HCT116 (cell line): ENCODE results near the gene PRXL2A. TPM values are rescaled to one million over a fixed set of nuclear protein-coding genes. Genes with fewer than 3 reads are reported as not detected.

Source experiments
- ATAC-seq: fragments of 200-7000 bp; cut with Tn5 transposase; 2 replicates; pipeline ENCODE4 v1.9.1; 2020; ENCODE audit warnings: mild to moderate bottlenecking, moderate library complexity
- BruUV-seq: library from RNA; stranded (reverse); fragments of 400-500 nt; replicated peaks from 2 replicates; lab custom pipeline; 2021; lab: Mats Ljungman, UMichigan
- CTCF ChIA-PET: fragments of 300-600 bp; sonication (Branson Sonifier 250); formaldehyde crosslinking; loops from one replicate; lab custom pipeline; 2021; ENCODE audit warnings: antibody characterized with exemption; lab: Charles Lee
- POLR2A ChIA-PET: fragments of 300-600, 350-600 bp; sonication (Branson Sonifier 250); formaldehyde crosslinking; loops from one replicate; lab custom pipeline; 2021; ENCODE audit warnings: antibody characterized with exemption; lab: Charles Lee
- RAD21 ChIA-PET, 2 experiments: fragments of 300-600 bp; sonication (Branson Sonifier 250); formaldehyde crosslinking; loops; one replicate each; lab custom pipeline; 2023; ENCODE audit warnings: low total read pairs in 2 of 2; ENCODE audit not compliant: uncharacterized antibody in 2 of 2, unreplicated experiment in 2 of 2, low non-redundant PET in 1 of 2; lab: Charles Lee
- DNase-seq: peaks from one replicate; pipeline ENCODE4 v3.0.0-alpha.2; 2010; ENCODE audit warnings: low read depth, low spot score
- H2AFZ ChIP-seq: fragments of 200-600 bp; shearing (Covaris generic), sonication (generic); 2 replicates; pipeline ENCODE4 v1.6.1; 2017; ENCODE audit warnings: low read depth, mixed run types, mixed read lengths, antibody characterized with exemption, low read length; ENCODE audit not compliant: poor library complexity, severe bottlenecking
- H3K27ac ChIP-seq: 2 replicates; pipeline ENCODE4 v1.5.1; 2012; ENCODE audit warnings: low read depth, low read length
- H3K27me3 ChIP-seq: fragments of 200-600 bp; sonication (generic); 2 replicates; pipeline ENCODE4 v1.6.1; 2016; ENCODE audit warnings: mixed run types, low read length, mixed read lengths; ENCODE audit not compliant: insufficient read depth
- H3K36me3 ChIP-seq, 2 experiments: fragments of 200-500 bp in 1 of 2; fragments of 200-600 bp in 1 of 2; sonication (Bioruptor generic) in 1 of 2; sonication (generic) in 1 of 2; 2 replicates each; pipeline versions ENCODE4 v1.5.1 to v1.6.1; 2014 to 2016; ENCODE audit warnings: low read length in 2 of 2, inconsistent platforms in 1 of 2, mixed read lengths in 1 of 2, mixed run types in 1 of 2; ENCODE audit not compliant: insufficient read depth in 2 of 2, control insufficient read depth in 1 of 2
- H3K4me1 ChIP-seq, 2 experiments: fragments of 200-600 bp in 1 of 2; sonication (generic) in 1 of 2; 2 replicates each; pipeline versions ENCODE4 v1.5.1 to v1.6.1; 2012 to 2017; ENCODE audit warnings: low read length in 2 of 2, inconsistent platforms in 1 of 2, mild to moderate bottlenecking in 1 of 2, mixed read lengths in 1 of 2, mixed run types in 1 of 2, moderate library complexity in 1 of 2; ENCODE audit not compliant: insufficient read depth in 2 of 2, control insufficient read depth in 1 of 2
- H3K4me2 ChIP-seq: fragments of 200-600 bp; sonication (generic); 2 replicates; pipeline ENCODE4 v1.6.1; 2017; ENCODE audit warnings: mixed run types, low read length, mixed read lengths
- H3K4me3 ChIP-seq, 2 experiments: fragments of 200-600 bp in 1 of 2; sonication (generic) in 1 of 2; replicated peaks in 1 of 2; 2 replicates each; pipeline ENCODE4 v1.5.1; 2011 to 2016; ENCODE audit warnings: low read length in 2 of 2, control low read depth in 1 of 2, low read depth in 1 of 2, mild to moderate bottlenecking in 1 of 2, mixed read lengths in 1 of 2, mixed run types in 1 of 2
- H3K79me2 ChIP-seq: fragments of 200-600 bp; sonication (generic); 2 replicates; pipeline ENCODE4 v1.6.1; 2017; ENCODE audit warnings: mild to moderate bottlenecking, mixed run types, low read length, moderate library complexity, mixed read lengths; ENCODE audit not compliant: insufficient read depth
- H3K9ac ChIP-seq: fragments of 200-600 bp; sonication (generic); 2 replicates; pipeline ENCODE4 v1.6.1; 2016; ENCODE audit warnings: low read length, mixed read lengths
- H3K9me2 ChIP-seq: fragments of 200-600 bp; sonication (generic), shearing (Covaris generic); 2 replicates; pipeline ENCODE4 v1.6.1; 2017; ENCODE audit warnings: mixed run types, mild to moderate bottlenecking, moderate library complexity; ENCODE audit not compliant: insufficient read depth
- H3K9me3 ChIP-seq, 2 experiments: fragments of 200-500 bp in 1 of 2; fragments of 200-600 bp in 1 of 2; sonication (Bioruptor generic) in 1 of 2; sonication (generic) in 1 of 2; 2 replicates each; pipeline ENCODE4 v1.6.1; 2014 to 2017; ENCODE audit warnings: low read length in 2 of 2, mixed read lengths in 2 of 2, inconsistent platforms in 1 of 2, low read depth in 1 of 2, mild to moderate bottlenecking in 1 of 2, mixed run types in 1 of 2, moderate library complexity in 1 of 2; ENCODE audit not compliant: control insufficient read depth in 1 of 2, insufficient read depth in 1 of 2
- H4K20me1 ChIP-seq: fragments of 200-600 bp; sonication (generic), shearing (Covaris generic); 2 replicates; pipeline ENCODE4 v1.6.1; 2017; ENCODE audit warnings: mixed run types, mild to moderate bottlenecking, moderate library complexity; ENCODE audit not compliant: insufficient read depth
- EGR1 ChIP-seq: IDR thresholded peaks from 2 replicates; pipeline ENCODE4 v1.6.1; 2012; ENCODE audit warnings: low read depth
- ELF1 ChIP-seq: IDR thresholded peaks from 2 replicates; pipeline ENCODE4 v1.6.1; 2012; ENCODE audit warnings: low read depth, borderline replicate concordance
- EZH2phosphoT487 ChIP-seq: fragments of 200-600 bp; IDR thresholded peaks from 2 replicates; pipeline ENCODE4 v1.6.1; 2018; ENCODE audit warnings: antibody characterized with exemption, borderline replicate concordance
- POLR2AphosphoS5 ChIP-seq: IDR thresholded peaks from 2 replicates; pipeline ENCODE4 v1.6.1; 2011; ENCODE audit warnings: mild to moderate bottlenecking, low read depth, low read length, moderate library complexity
- TCF7L2 ChIP-seq: IDR thresholded peaks from 2 replicates; pipeline ENCODE4 v1.7.0; 2011; ENCODE audit warnings: borderline replicate concordance, inconsistent platforms; ENCODE audit not compliant: insufficient read depth, insufficient read length; ENCODE audit errors: extremely low read depth
- ZFX ChIP-seq: fragments of 450-650 bp; IDR thresholded peaks from 2 replicates; pipeline ENCODE4 v1.6.1; 2017
- ZNF274 ChIP-seq: fragments of 200-500 bp; sonication (Bioruptor generic); IDR thresholded peaks from 2 replicates; pipeline ENCODE4 v1.6.1; 2014; ENCODE audit warnings: mild to moderate bottlenecking, low read depth, low read length, inconsistent platforms
- intact Hi-C: fragments of 100-400 bp; cut with micrococcal nuclease; formaldehyde crosslinking; loops from 2 replicates; pipeline ENCODE4 v1.10.0; 2022
- total RNA-seq: library from RNA; stranded (reverse); gene quantifications from one replicate; pipeline ENCODE4 v1.2.1, GENCODE V29; 2021; ENCODE audit not compliant: unreplicated experiment
- TF ChIP-seq, protein P1 (sequence below): IDR thresholded peaks from 2 replicates; pipeline ENCODE4 v1.6.1; 2011; ENCODE audit warnings: mild to moderate bottlenecking, low read length, moderate library complexity; ENCODE audit not compliant: insufficient replicate concordance; ENCODE audit errors: extremely low read depth
- TF ChIP-seq, protein P2 (sequence below): IDR thresholded peaks from 2 replicates; pipeline ENCODE4 v1.6.1; 2012
- TF ChIP-seq, protein P3 (sequence below), 3 experiments: fragments of 200-600 bp in 1 of 3; sonication (generic) in 1 of 3; IDR thresholded peaks in 2 of 3; conservative IDR thresholded peaks in 1 of 3; 2 replicates each; pipeline ENCODE4 v1.5.1; 2012 to 2017; ENCODE audit warnings: low read depth in 2 of 3, low read length in 2 of 3, antibody characterized with exemption in 1 of 3, borderline replicate concordance in 1 of 3, control low read depth in 1 of 3, mild to moderate bottlenecking in 1 of 3, mixed read lengths in 1 of 3, mixed run types in 1 of 3, moderate library complexity in 1 of 3; ENCODE audit not compliant: insufficient read depth in 1 of 3
- TF ChIP-seq, protein P4 (sequence below): IDR thresholded peaks from 2 replicates; pipeline ENCODE4 v1.6.1; 2012

PRXL2A gene
- total RNA-seq, 1 experiment from 2014 or later: 4.9 TPM

DNA sequence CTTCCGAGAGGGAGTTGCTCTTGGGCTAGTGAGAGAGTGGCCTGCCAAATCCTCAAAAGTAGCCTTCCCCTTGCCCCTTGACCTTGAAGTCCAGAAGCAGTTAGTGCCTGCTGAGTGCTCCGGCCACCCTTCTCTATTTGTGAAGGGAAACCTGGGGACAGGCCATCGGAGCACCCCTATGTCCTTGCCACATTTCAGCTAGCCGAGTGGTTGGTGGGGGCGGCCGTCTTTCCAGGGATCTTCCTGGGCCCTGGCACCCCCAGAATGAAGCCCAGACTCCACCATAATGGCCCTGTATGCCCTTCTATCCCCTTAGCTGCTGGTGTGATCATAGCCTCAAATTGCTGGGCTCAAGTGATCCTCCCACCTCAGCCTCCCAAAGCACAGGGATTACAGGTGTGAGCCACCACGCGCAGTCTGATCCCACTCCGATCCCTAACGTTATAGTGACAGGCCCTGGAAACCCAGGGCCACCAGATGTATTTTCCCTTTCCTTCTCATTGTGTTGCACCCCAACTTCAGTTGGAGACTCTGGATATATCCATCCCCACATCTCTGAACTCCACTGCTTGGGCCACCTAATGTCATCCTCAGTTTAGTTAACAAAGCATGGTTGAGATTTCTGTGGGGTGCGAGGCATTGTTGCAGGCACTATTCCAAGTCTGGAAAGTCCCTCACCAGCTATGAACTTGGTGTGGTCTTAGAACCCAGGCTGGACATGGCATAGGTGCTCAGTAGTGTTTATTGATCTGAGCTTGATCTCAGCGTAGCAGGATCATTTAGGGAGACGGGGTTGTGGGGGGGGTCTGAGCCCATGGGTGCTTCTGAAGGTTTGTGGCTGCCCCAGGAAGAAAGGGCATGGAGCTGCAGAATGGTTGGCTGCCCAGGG, 47.4 kb downstream of the PRXL2A start:
- RAD21 ChIA-PET: interaction anchor here in 1 of 2 experiments (0.6 kb wide), 1 partner anchor 56 kb away, joined by 9 read pairs; no protein-coding TSS in a partner anchor
- intact Hi-C loops: no loop called here

More for the DNA sequence above, 47.4 kb downstream of the PRXL2A start:
- DNase-seq (no peak), ATAC-seq (no peak)
- Histone ChIP-seq H3K9ac (peak overlapping the region; percentile 88), H3K4me1 (peaks cover 50 to 68% of the 10 kb centered on the region in 2 experiments), H3K4me3 (peak overlapping the region; percentile 83 to 92), H3K9me2 (no peaks in the 10 kb centered on the region), H3K27ac (peak overlapping the region; percentile 87; the same call in 1 of the 2 replicates), H3K27me3 (no peaks in the 10 kb centered on the region), H4K20me1 (peaks cover 3% of the 10 kb centered on the region; the same call in 1 of the 2 replicates), H3K79me2 (peaks cover 65% of the 10 kb centered on the region), H2AFZ (no peak overlapping the region), H3K36me3 (no peaks in the 10 kb centered on the region), H3K4me2 (peak overlapping the region; percentile 96), H3K9me3 (peaks cover 0 to 5% of the 10 kb centered on the region in 2 experiments; a peak in 1 of 4 replicates)
- CTCF ChIA-PET: interaction anchor here (2.8 kb wide), 1 partner anchor 49 kb away, joined by 7 read pairs; no protein-coding TSS in a partner anchor
- POLR2A ChIA-PET: no interaction called here
- TF ChIP-seq ZFX (no peak), ELF1 (no peak), EZH2phosphoT487 (no peak), ZNF274 (no peak), EGR1 (no peak), POLR2AphosphoS5 (no peak), TCF7L2 (no peak)
- TF ChIP-seq, protein P1, sequence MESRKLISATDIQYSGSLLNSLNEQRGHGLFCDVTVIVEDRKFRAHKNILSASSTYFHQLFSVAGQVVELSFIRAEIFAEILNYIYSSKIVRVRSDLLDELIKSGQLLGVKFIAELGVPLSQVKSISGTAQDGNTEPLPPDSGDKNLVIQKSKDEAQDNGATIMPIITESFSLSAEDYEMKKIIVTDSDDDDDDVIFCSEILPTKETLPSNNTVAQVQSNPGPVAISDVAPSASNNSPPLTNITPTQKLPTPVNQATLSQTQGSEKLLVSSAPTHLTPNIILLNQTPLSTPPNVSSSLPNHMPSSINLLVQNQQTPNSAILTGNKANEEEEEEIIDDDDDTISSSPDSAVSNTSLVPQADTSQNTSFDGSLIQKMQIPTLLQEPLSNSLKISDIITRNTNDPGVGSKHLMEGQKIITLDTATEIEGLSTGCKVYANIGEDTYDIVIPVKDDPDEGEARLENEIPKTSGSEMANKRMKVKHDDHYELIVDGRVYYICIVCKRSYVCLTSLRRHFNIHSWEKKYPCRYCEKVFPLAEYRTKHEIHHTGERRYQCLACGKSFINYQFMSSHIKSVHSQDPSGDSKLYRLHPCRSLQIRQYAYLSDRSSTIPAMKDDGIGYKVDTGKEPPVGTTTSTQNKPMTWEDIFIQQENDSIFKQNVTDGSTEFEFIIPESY: no peak
- TF ChIP-seq, protein P2, sequence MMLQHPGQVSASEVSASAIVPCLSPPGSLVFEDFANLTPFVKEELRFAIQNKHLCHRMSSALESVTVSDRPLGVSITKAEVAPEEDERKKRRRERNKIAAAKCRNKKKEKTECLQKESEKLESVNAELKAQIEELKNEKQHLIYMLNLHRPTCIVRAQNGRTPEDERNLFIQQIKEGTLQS: no peak
- TF ChIP-seq, protein P3, sequence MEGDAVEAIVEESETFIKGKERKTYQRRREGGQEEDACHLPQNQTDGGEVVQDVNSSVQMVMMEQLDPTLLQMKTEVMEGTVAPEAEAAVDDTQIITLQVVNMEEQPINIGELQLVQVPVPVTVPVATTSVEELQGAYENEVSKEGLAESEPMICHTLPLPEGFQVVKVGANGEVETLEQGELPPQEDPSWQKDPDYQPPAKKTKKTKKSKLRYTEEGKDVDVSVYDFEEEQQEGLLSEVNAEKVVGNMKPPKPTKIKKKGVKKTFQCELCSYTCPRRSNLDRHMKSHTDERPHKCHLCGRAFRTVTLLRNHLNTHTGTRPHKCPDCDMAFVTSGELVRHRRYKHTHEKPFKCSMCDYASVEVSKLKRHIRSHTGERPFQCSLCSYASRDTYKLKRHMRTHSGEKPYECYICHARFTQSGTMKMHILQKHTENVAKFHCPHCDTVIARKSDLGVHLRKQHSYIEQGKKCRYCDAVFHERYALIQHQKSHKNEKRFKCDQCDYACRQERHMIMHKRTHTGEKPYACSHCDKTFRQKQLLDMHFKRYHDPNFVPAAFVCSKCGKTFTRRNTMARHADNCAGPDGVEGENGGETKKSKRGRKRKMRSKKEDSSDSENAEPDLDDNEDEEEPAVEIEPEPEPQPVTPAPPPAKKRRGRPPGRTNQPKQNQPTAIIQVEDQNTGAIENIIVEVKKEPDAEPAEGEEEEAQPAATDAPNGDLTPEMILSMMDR (IDR thresholded peaks at IDR 0.05 in 2 of 3, conservative IDR thresholded peaks at IDR 0.05 in 1 of 3; ENCODE audit: borderline replicate concordance in 1 of 3, insufficient read depth in 1 of 3, low read depth in 2 of 3, low read length in 2 of 3): no peak
- TF ChIP-seq, protein P4, sequence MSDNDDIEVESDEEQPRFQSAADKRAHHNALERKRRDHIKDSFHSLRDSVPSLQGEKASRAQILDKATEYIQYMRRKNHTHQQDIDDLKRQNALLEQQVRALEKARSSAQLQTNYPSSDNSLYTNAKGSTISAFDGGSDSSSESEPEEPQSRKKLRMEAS: no peak
- TSS peak; percentile 76 for BruUV-seq
